CD4-positive, alpha-beta memory T cell (primary cell): ENCODE results near the gene OVOL3. TPM values are rescaled to one million over a fixed set of nuclear protein-coding genes. Genes with fewer than 3 reads are reported as not detected.

Experiments
- polyA plus RNA-seq, 2 donors: library from polyadenylated mRNA; unstranded; fragments of 300-500 nt; fragmentation: Illumina TruSeq; gene quantifications; one replicate each; pipeline ENCODE4 v1.2.3, GENCODE V29; 2021
- total RNA-seq, 2 experiments: library from RNA; stranded (reverse); gene quantifications; one replicate each; pipeline ENCODE4 v1.2.3, GENCODE V29; 2021

Gene OVOL3
- total and polyA plus RNA-seq, 4 experiments from 2014 or later: not detected

Other genes with a start within 250 kb of the OVOL3 start
- gene APLP1, start 242.6 kb upstream of the OVOL3 start, total RNA-seq: not detected
- gene APLP1, start 242.6 kb upstream of the OVOL3 start, polyA plus RNA-seq: under 1 TPM in 1 of 2 donors, not detected in 1; 0.70 TPM
- gene NFKBID, start 210.6 kb upstream of the OVOL3 start, total RNA-seq: 10 to 100 TPM; 36.6 to 50.0 TPM
- 1 to 10 TPM; 1.3 to 7.1 TPM for gene NFKBID, start 210.6 kb upstream of the OVOL3 start, polyA plus RNA-seq
- gene HCST, start 208.6 kb upstream of the OVOL3 start, total RNA-seq: 10 to 100 TPM; 66.2 to 75.2 TPM
- gene HCST, start 208.6 kb upstream of the OVOL3 start, polyA plus RNA-seq: 100 to 1,000 TPM; 567 to 684 TPM
- gene TYROBP, start 202.8 kb upstream of the OVOL3 start, total RNA-seq: 10 to 100 TPM; 12.7 to 17.3 TPM
- gene TYROBP, start 202.8 kb upstream of the OVOL3 start, polyA plus RNA-seq: 1 to 10 TPM; 2.3 to 2.5 TPM
- 10 to 100 TPM; 15.7 to 16.3 TPM for gene LRFN3, start 174.8 kb upstream of the OVOL3 start, total RNA-seq
- gene LRFN3, start 174.8 kb upstream of the OVOL3 start, polyA plus RNA-seq: 1 to 10 TPM in 1 of 2 donors, under 1 TPM in 1; 0.45 to 2.4 TPM
- gene SDHAF1, start 116.0 kb upstream of the OVOL3 start, total RNA-seq: 10 to 100 TPM; 25.7 to 25.8 TPM
- 10 to 100 TPM; 21.9 to 41.3 TPM for gene SDHAF1, start 116.0 kb upstream of the OVOL3 start, polyA plus RNA-seq
- gene SYNE4, start 102.3 kb upstream of the OVOL3 start, total RNA-seq: 1 to 10 TPM; 4.8 to 5.0 TPM
- gene SYNE4, start 102.3 kb upstream of the OVOL3 start, polyA plus RNA-seq: under 1 TPM in 1 of 2 donors, not detected in 1; 0.25 TPM
- gene ALKBH6, start 96.9 kb upstream of the OVOL3 start, total RNA-seq: 10 to 100 TPM; 50.9 to 51.0 TPM
- 10 to 100 TPM; 20.8 to 21.0 TPM for gene ALKBH6, start 96.9 kb upstream of the OVOL3 start, polyA plus RNA-seq
- 1 to 10 TPM; 2.4 TPM for gene CLIP3, start 78.3 kb upstream of the OVOL3 start, total RNA-seq
- 1 to 10 TPM in 1 of 2 donors, under 1 TPM in 1; 0.37 to 1.5 TPM for gene CLIP3, start 78.3 kb upstream of the OVOL3 start, polyA plus RNA-seq
- 1 to 10 TPM; 5.1 to 7.0 TPM for gene THAP8, start 56.9 kb upstream of the OVOL3 start, total RNA-seq
- gene THAP8, start 56.9 kb upstream of the OVOL3 start, polyA plus RNA-seq: 1 to 10 TPM; 4.0 to 8.6 TPM
- gene WDR62, start 56.2 kb upstream of the OVOL3 start, total RNA-seq: 1 to 10 TPM; 1.3 to 1.7 TPM
- gene WDR62, start 56.2 kb upstream of the OVOL3 start, polyA plus RNA-seq: under 1 TPM in 1 of 2 donors, not detected in 1; 0.08 TPM
- 10 to 100 TPM; 52.4 to 55.0 TPM for gene POLR2I, start 3.7 kb downstream of the OVOL3 start, total RNA-seq
- gene POLR2I, start 3.7 kb downstream of the OVOL3 start, polyA plus RNA-seq: 100 to 1,000 TPM; 146 to 163 TPM
- gene TBCB, start 4.3 kb downstream of the OVOL3 start, total RNA-seq: 100 to 1,000 TPM; 148 TPM
- 100 to 1,000 TPM; 256 to 308 TPM for gene TBCB, start 4.3 kb downstream of the OVOL3 start, polyA plus RNA-seq
- 100 to 1,000 TPM; 255 to 259 TPM for gene CAPNS1, start 28.9 kb downstream of the OVOL3 start, total RNA-seq
- gene CAPNS1, start 28.9 kb downstream of the OVOL3 start, polyA plus RNA-seq: 100 to 1,000 TPM; 123 to 184 TPM
- not detected for gene COX7A1, start 41.3 kb downstream of the OVOL3 start, total RNA-seq
- not detected for gene COX7A1, start 41.3 kb downstream of the OVOL3 start, polyA plus RNA-seq
- 10 to 100 TPM in 1 of 2 experiments, 1 to 10 TPM in 1; 8.4 to 10.9 TPM for gene ZNF565, start 103.5 kb downstream of the OVOL3 start, total RNA-seq
- gene ZNF565, start 103.5 kb downstream of the OVOL3 start, polyA plus RNA-seq: 1 to 10 TPM in 1 of 2 donors, under 1 TPM in 1; 0.76 to 6.1 TPM
- 10 to 100 TPM; 74.9 to 75.7 TPM for gene ZNF146, start 104.0 kb downstream of the OVOL3 start, total RNA-seq
- gene ZNF146, start 104.0 kb downstream of the OVOL3 start, polyA plus RNA-seq: 10 to 100 TPM; 39.1 to 84.9 TPM